HG03521 (cell line): ENCODE measurements around the gene TBC1D3H.
"Not testable (repeated sequence)": the region's sequence is repeated elsewhere in the genome, so short reads cannot be mapped to it uniquely, and the experiment has no call there.

Experiments used
- ATAC-seq: cut with Tn5 transposase; IDR thresholded peaks from one replicate; pipeline ENCODE4 v1.9.1; 2021; ENCODE audit warnings: mild to moderate bottlenecking, moderate library complexity; ENCODE audit not compliant: unreplicated experiment

The TBC1D3H gene

DNA sequence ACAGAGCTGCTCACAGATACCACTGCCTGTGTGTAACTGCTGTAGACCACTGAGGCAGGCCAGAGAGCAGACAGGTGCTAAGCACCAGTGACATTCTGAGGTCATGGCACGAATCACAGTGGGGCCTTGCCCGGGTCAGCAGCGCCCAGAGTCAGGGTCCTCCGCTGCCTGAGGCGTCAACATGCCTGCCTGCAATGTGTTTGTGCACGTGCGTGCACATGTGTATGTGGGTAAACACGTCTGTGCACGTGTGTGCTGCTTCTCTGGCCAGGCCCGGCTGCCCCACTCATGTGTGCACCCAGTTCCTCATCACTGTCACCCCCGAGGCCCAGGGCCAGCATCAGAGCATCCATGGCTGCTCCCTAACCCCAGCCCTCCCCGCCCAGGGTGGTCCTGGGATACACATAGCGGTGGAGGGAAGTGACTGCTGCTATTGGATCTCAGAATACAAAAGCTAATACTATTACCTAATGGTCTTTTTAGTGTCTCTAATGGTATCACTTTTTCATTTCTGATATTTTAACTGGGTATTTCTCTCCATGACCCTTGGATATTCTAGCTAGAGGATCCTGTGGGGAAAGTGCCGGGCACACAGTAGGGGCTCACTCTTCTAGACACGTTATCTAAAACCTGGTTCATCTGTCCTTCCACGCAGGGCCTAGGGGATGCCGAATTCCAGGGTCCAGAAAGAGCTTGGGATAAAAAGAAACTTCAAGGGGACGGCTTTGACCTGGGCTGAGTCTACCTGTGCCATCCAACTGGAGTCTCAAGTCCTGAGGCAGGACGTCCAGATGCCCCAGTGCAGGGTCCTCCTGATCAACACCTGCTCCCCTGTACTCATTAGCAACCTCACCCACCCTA, at the start of gene TBC1D3H:
Gene TBC1D3H, minus strand, starts transcription at position 51 of the 861 bp plus-strand sequence. CDS start 1,540 bp downstream, outside the sequence.
- ATAC-seq, result not testable (repeated sequence)

DNA sequence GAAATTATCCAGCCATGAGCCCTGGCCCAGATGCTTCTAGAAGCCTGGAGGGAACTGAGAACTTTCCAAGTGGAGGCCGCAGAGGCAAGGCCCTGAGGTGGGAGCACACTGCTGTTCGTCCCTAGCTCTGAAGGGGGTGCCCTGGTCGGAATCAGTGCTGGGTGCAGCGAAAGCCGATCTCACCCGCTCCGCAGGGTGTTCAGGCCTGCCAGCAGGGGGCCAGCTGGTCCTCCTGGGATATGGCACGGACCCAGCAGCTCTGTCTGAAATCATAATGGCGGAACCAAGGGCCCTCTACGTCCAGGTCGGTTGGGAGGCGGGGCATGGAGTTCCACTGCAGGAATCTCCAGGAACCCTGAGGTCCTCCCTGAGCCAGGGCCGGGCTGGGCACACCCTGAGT, 40.7 kb upstream of the TBC1D3H start:
- ATAC-seq, result not testable (repeated sequence)

DNA sequence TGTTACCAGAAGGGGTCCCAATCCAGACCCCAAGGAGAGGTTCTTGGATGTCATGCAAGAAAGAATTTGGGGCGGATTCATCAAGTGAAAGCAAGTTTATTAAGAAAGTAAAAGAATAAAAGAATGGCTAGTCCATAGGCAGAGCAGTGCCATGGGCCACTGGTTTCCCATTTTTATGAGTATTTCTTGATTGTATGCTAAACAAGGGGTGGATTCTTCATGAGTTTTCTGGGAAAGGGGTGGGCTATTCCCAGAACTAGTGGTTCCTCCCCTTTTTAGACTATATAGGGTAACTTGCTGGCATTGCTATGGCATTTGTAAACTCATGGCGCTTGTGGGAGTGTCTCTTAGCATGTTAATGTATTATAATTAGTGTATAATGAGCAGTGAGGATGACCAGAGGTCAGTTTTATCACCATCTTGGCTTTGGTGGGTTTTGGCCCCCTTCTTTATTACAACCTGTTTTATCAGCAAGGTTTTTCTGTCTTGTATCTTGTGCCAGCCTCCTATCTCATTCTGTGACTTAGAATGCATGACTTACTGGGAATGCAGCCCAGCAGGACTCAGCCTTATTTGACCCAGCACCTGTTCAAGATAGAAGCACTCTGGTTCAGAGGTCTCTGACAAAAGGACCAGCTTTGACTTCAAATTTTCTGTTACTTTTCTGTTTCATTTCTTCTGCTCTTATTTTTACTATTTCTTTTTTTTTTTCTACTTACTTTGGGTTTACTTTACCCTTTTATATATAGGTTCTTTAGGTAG, 27.1 kb upstream of the TBC1D3H start:
- not testable (repeated sequence) for ATAC-seq

DNA sequence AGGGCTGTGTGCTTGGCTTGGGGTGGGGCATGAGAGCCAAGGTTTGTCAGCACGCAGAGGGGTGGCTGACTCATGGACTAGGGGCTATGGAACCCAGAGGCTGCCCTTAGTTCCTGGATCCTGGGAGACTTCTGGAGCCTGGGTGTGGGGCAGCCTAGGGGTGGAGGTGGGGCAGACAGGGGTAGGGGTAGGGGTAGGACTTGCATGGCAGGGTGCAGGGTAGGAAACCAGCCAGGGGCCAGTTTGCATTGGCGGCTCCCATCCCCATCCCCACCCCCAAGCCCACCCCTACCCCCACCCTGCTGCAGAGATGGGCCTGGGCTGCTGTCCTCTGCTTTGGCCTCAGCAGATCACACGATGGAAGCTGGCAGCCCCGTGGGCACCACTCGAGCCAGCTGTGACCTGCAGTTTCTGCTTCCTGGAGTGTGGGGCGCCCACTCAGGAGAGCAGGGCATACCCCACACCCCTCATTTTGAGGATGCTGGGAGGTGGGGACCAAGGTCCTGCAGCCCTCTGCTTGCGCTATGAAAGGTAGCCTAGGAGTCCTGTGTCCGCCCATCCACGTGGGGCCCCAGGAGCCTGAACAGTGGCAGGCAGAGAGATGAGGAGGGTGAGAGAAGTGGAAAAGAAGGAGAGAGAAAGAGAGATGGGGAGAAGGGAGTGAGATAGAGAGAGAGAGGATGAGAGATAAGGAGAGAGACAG, 2.9 kb upstream of the TBC1D3H start:
- not testable (repeated sequence) for ATAC-seq

DNA sequence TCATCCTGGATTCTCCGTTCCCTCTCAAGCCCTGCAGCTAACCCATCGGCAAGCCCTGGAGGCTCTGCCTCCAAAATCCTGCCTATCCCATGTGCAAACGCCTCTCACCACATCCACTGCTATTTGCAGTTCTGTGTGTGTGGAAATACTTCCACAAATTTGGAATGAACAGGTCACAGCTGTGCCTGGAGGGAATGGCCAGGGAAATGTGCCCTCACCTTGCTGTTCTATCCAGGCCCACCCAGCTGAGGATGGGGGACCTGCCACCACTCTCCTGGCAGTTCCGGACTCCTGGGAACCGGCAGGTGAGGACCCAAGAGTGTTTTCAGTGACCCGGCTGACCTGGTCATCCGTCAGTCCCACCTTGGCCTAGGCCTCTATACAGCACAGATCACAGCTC, 12.3 kb downstream of the TBC1D3H start:
- ATAC-seq, result not testable (repeated sequence)

DNA sequence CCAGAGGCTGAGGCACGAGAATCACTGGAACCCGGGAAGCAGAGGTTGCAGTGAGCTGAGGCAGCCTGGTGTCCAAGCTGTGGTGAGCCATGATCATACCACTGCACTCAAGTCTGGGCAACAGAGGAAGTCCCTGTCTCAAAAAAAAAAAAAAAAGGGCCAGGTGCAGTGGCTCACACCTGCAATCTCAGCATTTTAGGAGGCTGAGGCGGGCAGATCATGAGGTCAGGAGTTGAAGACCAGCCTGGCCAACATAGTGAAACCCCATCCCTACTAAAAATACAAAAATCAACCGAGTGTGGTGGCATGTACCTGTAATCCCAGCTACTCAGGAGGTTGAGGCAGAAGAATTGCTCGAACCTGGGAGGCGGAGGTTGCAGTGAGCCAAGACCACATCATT, 25.7 kb downstream of the TBC1D3H start:
- not testable (repeated sequence) for ATAC-seq
